ENCODE data around the gene FBXL15.
A peak's percentile ranks its signal among the peaks of the same experiment; 100 is the strongest.

The FBXL15 gene

GRCh38 chr10:102457591-102458150 lies 37.0 kb downstream of the FBXL15 start:
- DNase-seq, result no peak

DNA sequence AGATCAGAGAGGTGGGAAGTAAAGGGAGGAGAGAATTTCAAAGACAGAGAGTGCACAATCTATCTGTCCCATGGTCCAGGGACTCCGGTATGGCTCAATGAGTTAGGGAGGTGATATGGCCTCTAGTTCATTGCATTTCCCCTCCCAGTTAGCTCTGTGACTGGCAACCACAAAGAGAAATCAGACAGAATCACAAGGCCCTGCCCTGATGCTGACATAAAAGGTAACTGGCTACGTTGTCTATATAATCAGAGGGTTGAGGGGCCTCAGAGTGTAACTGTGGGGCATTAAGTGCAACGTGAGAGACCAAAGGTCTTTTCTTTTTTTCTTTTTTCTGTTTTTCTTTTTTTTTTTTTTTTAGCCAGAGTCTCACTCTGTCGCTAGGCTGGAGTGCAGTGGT lies 38.0 kb downstream of the FBXL15 start:
- DNase-seq, result no peak

GRCh38 chr10:102460836-102461186 lies 40.2 kb downstream of the FBXL15 start:
- DNase-seq, result no peak

DNA sequence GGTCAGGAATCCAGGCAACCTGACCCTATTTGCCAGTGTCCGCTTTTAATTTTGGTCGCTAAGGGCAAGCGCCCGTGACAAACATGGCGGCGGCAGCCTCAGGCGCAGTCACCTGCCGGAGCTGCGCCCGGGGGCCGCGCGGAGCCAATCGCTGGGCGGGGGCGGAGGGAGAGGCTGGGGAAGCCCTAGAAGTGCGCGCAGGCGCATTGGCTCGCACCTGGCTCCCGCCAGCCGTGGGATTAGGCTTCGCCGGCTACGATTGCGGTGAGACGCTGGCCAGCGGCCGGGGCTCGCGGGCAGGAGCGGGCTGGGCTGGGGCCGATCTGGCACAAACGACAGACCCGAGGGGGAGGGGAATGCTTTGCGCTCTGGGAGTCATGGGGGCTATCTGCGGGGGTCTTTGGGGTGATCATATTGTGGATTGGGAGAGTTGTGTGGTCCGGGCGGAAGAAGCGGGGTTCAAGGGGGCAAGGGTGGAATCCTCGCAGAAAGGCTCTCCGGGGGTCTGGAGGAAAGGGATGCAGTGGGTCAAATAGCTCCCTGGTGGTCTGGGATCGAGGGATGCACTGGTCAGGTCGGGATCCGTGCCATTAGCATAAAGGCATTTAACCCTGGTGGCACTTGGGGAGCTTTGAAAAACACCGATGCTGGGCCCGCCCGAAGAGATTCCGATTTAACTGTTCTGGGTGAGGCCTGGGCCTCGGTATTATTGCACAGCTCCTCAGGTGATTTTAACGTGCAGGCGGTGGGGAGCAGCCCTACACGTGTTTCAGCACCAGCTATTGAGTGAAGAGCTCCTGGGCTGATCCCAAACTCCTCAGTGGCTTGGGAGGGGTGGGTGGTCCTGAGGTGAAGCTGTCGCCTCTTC lies 40.8 kb downstream of the FBXL15 start:
- peak; percentile 96 for DNase-seq

GRCh38 chr10:102462512-102463054 lies 41.9 kb downstream of the FBXL15 start:
- DNase-seq, result no peak

DNA sequence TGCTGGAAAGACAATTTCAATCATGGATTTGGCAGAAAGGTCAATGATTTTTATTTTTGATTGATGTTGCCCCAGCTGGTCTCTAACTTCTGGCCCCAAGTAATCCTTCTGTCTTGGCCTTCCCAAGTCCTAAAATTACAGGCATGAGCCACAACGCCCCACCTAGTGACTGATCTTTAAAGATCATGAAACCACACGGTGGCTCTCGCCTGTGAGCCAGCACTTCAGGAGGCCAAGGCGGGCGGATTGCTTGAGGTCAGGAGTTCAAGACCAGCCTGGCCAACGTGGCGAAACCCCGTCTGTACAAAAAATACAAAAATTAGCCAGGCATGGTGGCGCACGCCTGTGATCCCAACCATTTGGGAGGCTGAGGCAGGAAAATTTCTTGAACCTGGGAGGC lies 43.3 kb downstream of the FBXL15 start:
- no peak for DNase-seq

GRCh38 chr10:102465466-102465865 lies 44.8 kb downstream of the FBXL15 start:
- DNase-seq, result no peak

- DNase-seq, result no peak
Observed at GRCh38 chr10:102467318-102467717, 46.7 kb downstream of the FBXL15 start.

- no peak for DNase-seq
Observed at GRCh38 chr10:102467971-102468438, 47.4 kb downstream of the FBXL15 start.

- no peak for DNase-seq
Observed at GRCh38 chr10:102468683-102469082, 48.0 kb downstream of the FBXL15 start.

DNA sequence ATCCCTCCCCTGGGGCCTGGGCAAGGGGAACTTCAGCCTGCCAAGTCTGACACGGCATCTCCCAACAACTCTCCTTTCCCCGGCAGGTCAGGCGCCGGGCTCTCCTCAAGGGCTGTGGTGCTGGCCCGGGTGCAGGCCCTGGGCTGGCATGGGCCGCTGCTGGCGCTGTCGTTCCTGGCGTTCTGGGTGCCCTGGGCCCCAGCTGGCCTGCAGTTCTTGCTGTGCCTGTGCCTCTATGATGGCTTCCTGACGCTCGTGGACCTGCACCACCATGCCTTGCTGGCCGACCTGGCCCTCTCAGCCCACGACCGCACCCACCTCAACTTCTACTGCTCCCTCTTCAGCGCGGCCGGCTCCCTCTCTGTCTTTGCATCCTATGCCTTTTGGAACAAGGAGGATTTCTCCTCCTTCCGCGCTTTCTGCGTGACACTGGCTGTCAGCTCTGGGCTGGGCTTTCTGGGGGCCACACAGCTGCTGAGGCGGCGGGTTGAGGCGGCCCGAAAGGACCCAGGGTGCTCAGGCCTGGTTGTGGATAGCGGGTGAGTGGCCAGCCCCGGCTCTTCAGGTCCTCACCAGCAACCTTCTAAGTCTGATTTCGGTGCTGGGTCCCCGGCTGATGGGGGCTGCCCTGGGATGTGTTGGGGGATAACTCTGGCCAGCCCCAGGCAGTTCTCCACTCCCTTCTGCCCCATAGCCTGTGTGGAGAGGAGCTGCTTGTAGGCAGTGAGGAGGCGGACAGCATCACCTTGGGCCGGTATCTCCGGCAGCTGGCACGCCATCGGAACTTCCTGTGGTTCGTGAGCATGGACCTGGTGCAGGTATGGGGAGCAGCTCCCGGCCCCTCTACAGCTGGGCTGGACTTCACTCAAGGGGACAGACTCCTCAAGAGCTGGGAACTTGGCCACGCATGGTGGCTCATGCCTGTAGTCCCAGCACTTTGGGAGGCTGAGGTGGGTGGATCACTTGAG lies 50.2 kb downstream of the FBXL15 start:
- DNase-seq, result no peak

All from activated naive CD4-positive, alpha-beta T cell treated with anti-CD3 and anti-CD28 coated beads, Interleukin-2, amount 50 U/mL, for 16 hours (primary cell).